Measurements from ENCODE around the gene OR4K1. TPM values are rescaled to one million over a fixed set of nuclear protein-coding genes. Genes with fewer than 3 reads are reported as not detected.

Gene OR4K1
- total RNA-seq, 1 experiment from 2014 or later = not detected

DNA sequence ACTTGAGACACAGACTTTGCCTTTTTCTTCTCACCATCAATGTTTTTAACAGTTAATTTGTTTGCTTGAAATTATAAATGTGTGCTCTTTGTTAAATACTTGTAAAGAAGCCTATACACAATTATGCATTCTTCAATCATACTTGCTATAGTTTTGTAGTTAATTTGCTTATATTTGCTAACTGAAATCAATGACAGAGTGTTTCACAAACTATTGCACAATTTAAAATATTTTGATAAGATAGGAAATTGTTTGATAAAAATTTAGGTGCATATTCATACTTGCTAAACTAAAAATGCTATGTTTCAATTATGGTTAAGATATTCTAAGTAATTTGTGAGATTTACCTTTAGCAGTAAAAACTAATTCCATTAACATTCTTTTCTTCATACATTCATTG, 24.1 kb upstream of the OR4K1 start:
- peaks cover 37% of the 10 kb centered on the region for H3K9me3 ChIP-seq (ENCODE audit: low read depth, low read length, poor library complexity, severe bottlenecking)
- TF ChIP-seq EZH2 (IDR thresholded peaks at IDR 0.05; ENCODE audit: borderline replicate concordance, low read depth, low read length, poor library complexity, severe bottlenecking) = no peak
- TF ChIP-seq, protein P1, sequence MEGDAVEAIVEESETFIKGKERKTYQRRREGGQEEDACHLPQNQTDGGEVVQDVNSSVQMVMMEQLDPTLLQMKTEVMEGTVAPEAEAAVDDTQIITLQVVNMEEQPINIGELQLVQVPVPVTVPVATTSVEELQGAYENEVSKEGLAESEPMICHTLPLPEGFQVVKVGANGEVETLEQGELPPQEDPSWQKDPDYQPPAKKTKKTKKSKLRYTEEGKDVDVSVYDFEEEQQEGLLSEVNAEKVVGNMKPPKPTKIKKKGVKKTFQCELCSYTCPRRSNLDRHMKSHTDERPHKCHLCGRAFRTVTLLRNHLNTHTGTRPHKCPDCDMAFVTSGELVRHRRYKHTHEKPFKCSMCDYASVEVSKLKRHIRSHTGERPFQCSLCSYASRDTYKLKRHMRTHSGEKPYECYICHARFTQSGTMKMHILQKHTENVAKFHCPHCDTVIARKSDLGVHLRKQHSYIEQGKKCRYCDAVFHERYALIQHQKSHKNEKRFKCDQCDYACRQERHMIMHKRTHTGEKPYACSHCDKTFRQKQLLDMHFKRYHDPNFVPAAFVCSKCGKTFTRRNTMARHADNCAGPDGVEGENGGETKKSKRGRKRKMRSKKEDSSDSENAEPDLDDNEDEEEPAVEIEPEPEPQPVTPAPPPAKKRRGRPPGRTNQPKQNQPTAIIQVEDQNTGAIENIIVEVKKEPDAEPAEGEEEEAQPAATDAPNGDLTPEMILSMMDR (conservative IDR thresholded peaks at IDR 0.05; ENCODE audit: low read depth, low read length) = no peak
- intact Hi-C loops (cut with micrococcal nuclease; ENCODE audit: unreplicated experiment) = no loop called here

DNA sequence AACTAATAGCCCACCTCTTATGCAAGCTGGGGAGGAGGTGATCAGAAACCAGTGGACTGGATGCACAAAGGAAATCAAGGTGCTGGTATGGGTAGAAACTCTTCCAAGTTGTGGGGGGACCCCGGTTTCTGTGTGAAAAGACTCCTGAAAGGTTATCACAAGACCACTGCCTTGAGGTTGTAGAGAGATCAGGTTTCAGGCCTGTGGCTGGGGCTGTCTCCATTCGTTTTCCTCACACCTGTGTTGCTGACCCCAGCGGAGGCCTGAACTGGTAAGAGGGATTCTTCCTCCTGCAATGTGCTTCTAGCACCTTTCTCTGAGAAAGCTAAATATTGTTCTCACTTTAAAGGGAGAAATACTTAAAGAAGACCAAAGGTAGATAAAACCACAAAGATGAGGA, 19.6 kb upstream of the OR4K1 start:
- H3K27me3 ChIP-seq (replicated peaks; ENCODE audit: insufficient read depth, low read depth, low read length, poor library complexity) = no peaks in the 10 kb centered on the region
- no peak for DNase-seq (ENCODE audit: low spot score)
- BruUV-seq (replicated peaks) = no TSS peak
- H3K4me3 ChIP-seq (ENCODE audit: low read depth, low read length, poor library complexity, severe bottlenecking) = no peak overlapping the region
- TF ChIP-seq, protein P1 (conservative IDR thresholded peaks at IDR 0.05; ENCODE audit: low read depth, low read length) = no peak
- no peak for TF ChIP-seq EZH2 (IDR thresholded peaks at IDR 0.05; ENCODE audit: borderline replicate concordance, low read depth, low read length, poor library complexity, severe bottlenecking)
- peaks cover 21% of the 10 kb centered on the region for H3K9me3 ChIP-seq (ENCODE audit: low read depth, low read length, poor library complexity, severe bottlenecking)
- H3K4me1 ChIP-seq (ENCODE audit: insufficient read depth, low read length, poor library complexity, severe bottlenecking) = no peaks in the 10 kb centered on the region
- no peak overlapping the region for H3K27ac ChIP-seq (ENCODE audit: low read depth, low read length, poor library complexity, severe bottlenecking)
- POLR2A ChIA-PET (ENCODE audit: low non-redundant PET) = no interaction called here
- CTCF ChIA-PET = no interaction called here
- H3K36me3 ChIP-seq (ENCODE audit: insufficient read depth, low read length, poor library complexity, severe bottlenecking) = no peaks in the 10 kb centered on the region
- intact Hi-C loops (cut with micrococcal nuclease; ENCODE audit: unreplicated experiment) = no loop called here

More for the DNA sequence above, 24.1 kb upstream of the OR4K1 start:
- Histone ChIP-seq H3K27me3 (replicated peaks; ENCODE audit: insufficient read depth, low read depth, low read length, poor library complexity) (no peaks in the 10 kb centered on the region), H3K27ac (ENCODE audit: low read depth, low read length, poor library complexity, severe bottlenecking) (no peak overlapping the region), H3K4me1 (ENCODE audit: insufficient read depth, low read length, poor library complexity, severe bottlenecking) (no peaks in the 10 kb centered on the region), H3K4me3 (ENCODE audit: low read depth, low read length, poor library complexity, severe bottlenecking) (no peak overlapping the region), H3K36me3 (ENCODE audit: insufficient read depth, low read length, poor library complexity, severe bottlenecking) (no peaks in the 10 kb centered on the region)
- POLR2A ChIA-PET (ENCODE audit: low non-redundant PET) = no interaction called here
- CTCF ChIA-PET = no interaction called here
- no TSS peak for BruUV-seq (replicated peaks)
- DNase-seq (ENCODE audit: low spot score) = no peak

DNA sequence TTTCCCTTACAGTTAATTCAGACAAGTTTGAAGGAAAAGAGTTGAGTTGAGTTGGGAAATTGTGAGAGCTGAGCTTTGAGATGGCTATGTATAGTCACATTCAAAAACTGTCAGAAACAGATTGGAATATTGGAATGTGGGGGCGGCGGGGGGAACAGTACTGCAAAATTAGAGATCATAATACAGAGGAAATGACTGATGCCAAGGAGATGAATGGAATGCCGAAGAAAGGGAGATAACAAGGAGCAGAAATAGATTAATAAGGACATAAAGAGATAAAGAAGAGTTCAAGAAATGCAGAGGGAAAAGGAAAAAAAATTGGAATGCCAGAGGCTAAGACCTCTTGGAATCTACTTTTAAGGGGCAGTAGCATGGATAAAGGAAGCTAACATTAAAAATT, 13.5 kb upstream of the OR4K1 start:
- POLR2A ChIA-PET (ENCODE audit: low non-redundant PET) = no interaction called here
- intact Hi-C loops (cut with micrococcal nuclease; ENCODE audit: unreplicated experiment) = no loop called here
- H3K9me3 ChIP-seq (ENCODE audit: low read depth, low read length, poor library complexity, severe bottlenecking) = no peaks in the 10 kb centered on the region

More for the DNA sequence above, 13.5 kb upstream of the OR4K1 start:
- no TSS peak for BruUV-seq (replicated peaks)
- CTCF ChIA-PET = no interaction called here
- H3K4me1 ChIP-seq (ENCODE audit: insufficient read depth, low read length, poor library complexity, severe bottlenecking) = no peaks in the 10 kb centered on the region
- H3K27ac ChIP-seq (ENCODE audit: low read depth, low read length, poor library complexity, severe bottlenecking) = no peak overlapping the region
- no peak overlapping the region for H3K4me3 ChIP-seq (ENCODE audit: low read depth, low read length, poor library complexity, severe bottlenecking)
- H3K27me3 ChIP-seq (replicated peaks; ENCODE audit: insufficient read depth, low read depth, low read length, poor library complexity) = no peaks in the 10 kb centered on the region
- no peak for DNase-seq (ENCODE audit: low spot score)
- TF ChIP-seq, protein P1 (conservative IDR thresholded peaks at IDR 0.05; ENCODE audit: low read depth, low read length) = no peak
- TF ChIP-seq EZH2 (IDR thresholded peaks at IDR 0.05; ENCODE audit: borderline replicate concordance, low read depth, low read length, poor library complexity, severe bottlenecking) = no peak
- H3K36me3 ChIP-seq (ENCODE audit: insufficient read depth, low read length, poor library complexity, severe bottlenecking) = no peaks in the 10 kb centered on the region

All from A673 (cell line).